HT-29 (cell line): ENCODE results near the gene SH3GL3. TPM values are rescaled to one million over a fixed set of nuclear protein-coding genes. Genes with fewer than 3 reads are reported as not detected.
A peak's percentile ranks its signal among the peaks of the same experiment; 100 is the strongest.

Experiments used
- DNase-seq: peaks from one replicate; pipeline ENCODE4 v3.0.0-alpha.2; 2015; ENCODE audit warnings: low spot score
- total RNA-seq: library from RNA; depleted of rRNA; stranded (reverse); fragments of >200 nt; shearing (Covaris generic); gene quantifications from 2 replicates; pipeline ENCODE4 v1.2.3, GENCODE V29; 2014; rRNA removed

The SH3GL3 gene
- not detected in 2 replicates for total RNA-seq

- DNase-seq, result no peak
Observed at GRCh38 chr15:83446904-83447709, at the start of gene SH3GL3. TSS of gene SH3GL3 (plus strand) at chr15:83447341. CDS start at chr15:83447534, 193 bp downstream.

- no peak for DNase-seq
Observed at GRCh38 chr15:83398626-83399025, 48.5 kb upstream of the SH3GL3 start.

GRCh38 chr15:83404121-83404520 is 43.0 kb upstream of the SH3GL3 start:
- no peak for DNase-seq

- peak; percentile 38 for DNase-seq
Observed at GRCh38 chr15:83410532-83410931, 36.6 kb upstream of the SH3GL3 start.

- DNase-seq, result no peak
Observed at GRCh38 chr15:83413054-83413719, 34.0 kb upstream of the SH3GL3 start.

GRCh38 chr15:83422081-83422480 is 25.1 kb upstream of the SH3GL3 start:
- DNase-seq, result no peak

GRCh38 chr15:83422541-83422940 is 24.6 kb upstream of the SH3GL3 start:
- no peak for DNase-seq

GRCh38 chr15:83424101-83424500 is 23.0 kb upstream of the SH3GL3 start:
- no peak for DNase-seq

GRCh38 chr15:83430441-83430840 is 16.7 kb upstream of the SH3GL3 start:
- DNase-seq, result no peak

- DNase-seq, result no peak
Observed at GRCh38 chr15:83431521-83431920, 15.6 kb upstream of the SH3GL3 start.

GRCh38 chr15:83435202-83435601 is 11.9 kb upstream of the SH3GL3 start:
- DNase-seq, result no peak

- no peak for DNase-seq
Observed at GRCh38 chr15:83435782-83436181, 11.4 kb upstream of the SH3GL3 start.

GRCh38 chr15:83436513-83437158 is 10.5 kb upstream of the SH3GL3 start:
- peak; percentile 68 for DNase-seq

GRCh38 chr15:83443076-83443847 is 3.9 kb upstream of the SH3GL3 start:
- no peak for DNase-seq

GRCh38 chr15:83444936-83445335 is 2.2 kb upstream of the SH3GL3 start:
- DNase-seq, result no peak

- DNase-seq, result no peak
Observed at GRCh38 chr15:83445643-83446042, 1.5 kb upstream of the SH3GL3 start.

- no peak for DNase-seq
Observed at GRCh38 chr15:83446417-83446816, 724 bp upstream of the SH3GL3 start.

- DNase-seq, result no peak
Observed at GRCh38 chr15:83449250-83449671, 2.1 kb downstream of the SH3GL3 start.

GRCh38 chr15:83449937-83450506 is 2.9 kb downstream of the SH3GL3 start:
- DNase-seq, result no peak

GRCh38 chr15:83457149-83457548 is 10.0 kb downstream of the SH3GL3 start:
- DNase-seq, result no peak

GRCh38 chr15:83458381-83458780 is 11.2 kb downstream of the SH3GL3 start:
- DNase-seq, result no peak
